Measurements from ENCODE around the gene ATF7IP. TPM values are rescaled to one million over a fixed set of nuclear protein-coding genes. Genes with fewer than 3 reads are reported as not detected.
A peak's percentile ranks its signal among the peaks of the same experiment; 100 is the strongest.
"Not testable (repeated sequence)": the region's sequence is repeated elsewhere in the genome, so short reads cannot be mapped to it uniquely, and the experiment has no call there.

The ATF7IP gene
- total RNA-seq, 1 experiment from 2014 or later, result 61.6 TPM

GRCh38 chr12:14393751-14394150 lies 28.3 kb downstream of the ATF7IP start:
- H3K27me3 ChIP-seq, result no peaks in the 10 kb centered on the region
- no peak for DNase-seq
- H3K27ac ChIP-seq, result peak overlapping the region; percentile 53
- 0 out of 2 replicates have a peak, but pooled peaks cover under 1% of the 10 kb centered on the region for H3K9me3 ChIP-seq (replicated peaks)
- no peak overlapping the region for H3K4me3 ChIP-seq
- H3K4me1 ChIP-seq, result peaks cover 12% of the 10 kb centered on the region
- H3K36me3 ChIP-seq, result peaks cover 23% of the 10 kb centered on the region

GRCh38 chr12:14394317-14395073 lies 29.0 kb downstream of the ATF7IP start:
- peaks cover 7% of the 10 kb centered on the region; the same call in 1 of the 2 replicates for H3K9me3 ChIP-seq (replicated peaks)
- peak overlapping the region; percentile 53 for H3K27ac ChIP-seq
- peaks cover 12% of the 10 kb centered on the region for H3K4me1 ChIP-seq
- H3K36me3 ChIP-seq, result peaks cover 19% of the 10 kb centered on the region
- DNase-seq, result peak; percentile 54 to 77
- no peaks in the 10 kb centered on the region for H3K27me3 ChIP-seq
- no peak overlapping the region for H3K4me3 ChIP-seq

- Histone ChIP-seq H3K4me1 (peaks cover 12% of the 10 kb centered on the region), H3K4me3 (no peak overlapping the region), H3K9me3 (replicated peaks) (peaks cover 7% of the 10 kb centered on the region; the same call in 1 of the 2 replicates), H3K36me3 (peaks cover 15% of the 10 kb centered on the region), H3K27me3 (no peaks in the 10 kb centered on the region), H3K27ac (peak overlapping the region; percentile 53; the same call in 1 of the 2 replicates)
- no peak for DNase-seq
Observed at GRCh38 chr12:14395074-14395778, 29.7 kb downstream of the ATF7IP start.

- H3K9me3 ChIP-seq (replicated peaks), result peaks cover 10% of the 10 kb centered on the region; the same call in 1 of the 2 replicates
- no peak overlapping the region for H3K27ac ChIP-seq
- no peak for DNase-seq
- H3K4me3 ChIP-seq, result no peak overlapping the region
- H3K36me3 ChIP-seq, result peaks cover 11% of the 10 kb centered on the region
- peaks cover 12% of the 10 kb centered on the region for H3K4me1 ChIP-seq
- no peaks in the 10 kb centered on the region for H3K27me3 ChIP-seq
Observed at GRCh38 chr12:14396071-14396470, 30.6 kb downstream of the ATF7IP start.

- Histone ChIP-seq H3K4me3 (no peak overlapping the region), H3K27ac (no peak overlapping the region)
- no peak for DNase-seq
Observed at GRCh38 chr12:14399871-14400270, 34.4 kb downstream of the ATF7IP start.

GRCh38 chr12:14400599-14400998 lies 35.1 kb downstream of the ATF7IP start:
- Histone ChIP-seq H3K4me3 (no peak overlapping the region), H3K4me1 (peaks cover 15% of the 10 kb centered on the region), H3K36me3 (peaks cover 7% of the 10 kb centered on the region; the same call in 1 of the 2 replicates), H3K27ac (no peak overlapping the region), H3K27me3 (no peaks in the 10 kb centered on the region), H3K9me3 (replicated peaks) (peaks cover 10% of the 10 kb centered on the region; the same call in 1 of the 2 replicates)
- DNase-seq, result no peak

More at GRCh38 chr12:14399871-14400270, 34.4 kb downstream of the ATF7IP start:
- Histone ChIP-seq H3K4me1 (peaks cover 18% of the 10 kb centered on the region), H3K9me3 (replicated peaks) (peaks cover 10% of the 10 kb centered on the region; the same call in 1 of the 2 replicates), H3K27me3 (no peaks in the 10 kb centered on the region), H3K36me3 (peaks cover 12% of the 10 kb centered on the region)

GRCh38 chr12:14401267-14401666 lies 35.8 kb downstream of the ATF7IP start:
- H3K27me3 ChIP-seq; H3K9me3 ChIP-seq (replicated peaks); H3K27ac ChIP-seq; H3K36me3 ChIP-seq; H3K4me3 ChIP-seq; DNase-seq: not testable (repeated sequence)
- peaks cover 15% of the 10 kb centered on the region for H3K4me1 ChIP-seq

- peaks cover 15% of the 10 kb centered on the region for H3K4me1 ChIP-seq
- no peak overlapping the region for H3K27ac ChIP-seq
- H3K36me3 ChIP-seq, result peaks cover 8% of the 10 kb centered on the region; the same call in 1 of the 2 replicates
Observed at GRCh38 chr12:14402697-14403096, 37.2 kb downstream of the ATF7IP start.

GRCh38 chr12:14403293-14403692 lies 37.8 kb downstream of the ATF7IP start:
- Histone ChIP-seq H3K36me3 (peaks cover 12% of the 10 kb centered on the region; the same call in 1 of the 2 replicates), H3K27ac (no peak overlapping the region; the same call in 1 of the 2 replicates), H3K4me1 (peaks cover 15% of the 10 kb centered on the region), H3K9me3 (replicated peaks) (peaks cover 10% of the 10 kb centered on the region; the same call in 1 of the 2 replicates), H3K27me3 (no peaks in the 10 kb centered on the region), H3K4me3 (no peak overlapping the region)
- DNase-seq, result peak in 1 of 2 experiments; percentile 13

More at GRCh38 chr12:14402697-14403096, 37.2 kb downstream of the ATF7IP start:
- peaks cover 10% of the 10 kb centered on the region; the same call in 1 of the 2 replicates for H3K9me3 ChIP-seq (replicated peaks)
- no peaks in the 10 kb centered on the region for H3K27me3 ChIP-seq
- no peak for DNase-seq
- no peak overlapping the region for H3K4me3 ChIP-seq

GRCh38 chr12:14403711-14404196 lies 38.3 kb downstream of the ATF7IP start:
- DNase-seq, result peak; percentile 21 to 67
- H3K4me3 ChIP-seq, result no peak overlapping the region

GRCh38 chr12:14405407-14405806 lies 39.9 kb downstream of the ATF7IP start:
- peaks cover 18% of the 10 kb centered on the region; the same call in 1 of the 2 replicates for H3K36me3 ChIP-seq
- DNase-seq, H3K4me3 ChIP-seq, H3K27ac ChIP-seq, H3K27me3 ChIP-seq: not testable (repeated sequence)
- H3K9me3 ChIP-seq (replicated peaks), result peaks cover 13% of the 10 kb centered on the region
- peaks cover 15% of the 10 kb centered on the region for H3K4me1 ChIP-seq

More at GRCh38 chr12:14403711-14404196, 38.3 kb downstream of the ATF7IP start:
- H3K4me1 ChIP-seq, result peaks cover 15% of the 10 kb centered on the region
- peaks cover 9% of the 10 kb centered on the region; the same call in 1 of the 2 replicates for H3K9me3 ChIP-seq (replicated peaks)
- H3K27ac ChIP-seq, result no peak overlapping the region; the same call in 1 of the 2 replicates
- no peaks in the 10 kb centered on the region for H3K27me3 ChIP-seq
- H3K36me3 ChIP-seq, result peaks cover 14% of the 10 kb centered on the region; the same call in 1 of the 2 replicates

GRCh38 chr12:14408208-14408607 lies 42.7 kb downstream of the ATF7IP start:
- H3K36me3 ChIP-seq, result peaks cover 14% of the 10 kb centered on the region; the same call in 1 of the 2 replicates
- peak in 1 of 2 experiments; percentile 38 for DNase-seq
- H3K27me3 ChIP-seq, result no peaks in the 10 kb centered on the region
- peaks cover 15% of the 10 kb centered on the region for H3K9me3 ChIP-seq (replicated peaks)
- peaks cover 11% of the 10 kb centered on the region for H3K4me1 ChIP-seq
- no peak overlapping the region for H3K27ac ChIP-seq
- no peak overlapping the region for H3K4me3 ChIP-seq

GRCh38 chr12:14410177-14410576 lies 44.7 kb downstream of the ATF7IP start:
- Histone ChIP-seq H3K9me3 (replicated peaks) (peaks cover 15% of the 10 kb centered on the region), H3K4me1 (no peaks in the 10 kb centered on the region; the same call in 1 of the 2 replicates), H3K27ac (no peak overlapping the region), H3K27me3 (no peaks in the 10 kb centered on the region), H3K36me3 (peaks cover 14% of the 10 kb centered on the region; the same call in 1 of the 2 replicates), H3K4me3 (no peak overlapping the region)
- DNase-seq, result no peak

GRCh38 chr12:14410841-14411569 lies 45.5 kb downstream of the ATF7IP start:
- H3K9me3 ChIP-seq (replicated peaks), result peaks cover 15% of the 10 kb centered on the region
- peaks cover 14% of the 10 kb centered on the region; the same call in 1 of the 2 replicates for H3K36me3 ChIP-seq
- H3K4me1 ChIP-seq, result peaks cover 2% of the 10 kb centered on the region
- DNase-seq, result no peak
- H3K27ac ChIP-seq, result no peak overlapping the region
- H3K4me3 ChIP-seq, result no peak overlapping the region
- H3K27me3 ChIP-seq, result no peaks in the 10 kb centered on the region

Data from SJCRH30 (cell line).